NCI-H1417 treated with DMSO at 0.1 percent for 48 hours (cell line): Measurements from ENCODE around the gene KCNB1.
A peak's percentile ranks its signal among the peaks of the same experiment; 100 is the strongest.

Experiments used
- DNase-seq: peaks from one replicate; lab custom pipeline; 2025; lab: John Stamatoyannopoulos, UW

Gene KCNB1

DNA sequence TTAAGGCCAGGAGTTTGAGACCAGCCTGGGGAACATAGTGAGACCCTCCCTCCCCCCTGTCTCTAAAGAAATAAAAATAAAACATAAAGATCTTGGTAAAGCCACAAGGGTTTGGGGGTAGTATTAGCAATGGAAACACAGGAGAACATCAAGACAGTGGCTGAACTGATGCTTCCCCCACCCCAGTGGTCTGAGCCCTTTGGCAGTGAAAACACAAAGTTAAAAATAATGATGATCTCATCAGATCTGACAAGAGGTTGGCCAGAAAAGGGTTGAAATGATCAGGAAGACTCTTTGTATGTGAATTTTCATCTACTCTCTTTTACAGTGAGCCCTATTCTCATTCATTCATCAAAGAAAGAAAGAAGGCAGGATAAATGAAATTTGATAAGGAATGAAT is 93.7 kb downstream of the KCNB1 start:
- DNase-seq, result no peak

DNA sequence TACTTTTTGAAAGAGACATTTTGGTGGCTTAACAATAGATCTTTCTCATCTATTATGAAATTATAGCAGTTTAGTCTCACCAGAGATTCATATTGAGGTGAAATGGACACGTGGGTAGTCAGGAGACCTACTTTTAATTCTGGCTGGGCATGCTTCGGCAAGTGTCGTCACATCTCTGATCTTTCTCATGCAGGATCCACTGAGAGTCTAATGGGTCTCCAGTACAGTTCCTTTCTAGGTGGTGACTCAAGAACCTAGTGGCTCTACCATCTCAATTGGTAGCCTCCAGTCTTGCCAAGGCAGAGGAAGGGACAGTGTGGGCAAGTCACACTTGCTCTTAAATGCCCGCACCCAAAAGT is 94.9 kb downstream of the KCNB1 start:
- DNase-seq, result no peak

DNA sequence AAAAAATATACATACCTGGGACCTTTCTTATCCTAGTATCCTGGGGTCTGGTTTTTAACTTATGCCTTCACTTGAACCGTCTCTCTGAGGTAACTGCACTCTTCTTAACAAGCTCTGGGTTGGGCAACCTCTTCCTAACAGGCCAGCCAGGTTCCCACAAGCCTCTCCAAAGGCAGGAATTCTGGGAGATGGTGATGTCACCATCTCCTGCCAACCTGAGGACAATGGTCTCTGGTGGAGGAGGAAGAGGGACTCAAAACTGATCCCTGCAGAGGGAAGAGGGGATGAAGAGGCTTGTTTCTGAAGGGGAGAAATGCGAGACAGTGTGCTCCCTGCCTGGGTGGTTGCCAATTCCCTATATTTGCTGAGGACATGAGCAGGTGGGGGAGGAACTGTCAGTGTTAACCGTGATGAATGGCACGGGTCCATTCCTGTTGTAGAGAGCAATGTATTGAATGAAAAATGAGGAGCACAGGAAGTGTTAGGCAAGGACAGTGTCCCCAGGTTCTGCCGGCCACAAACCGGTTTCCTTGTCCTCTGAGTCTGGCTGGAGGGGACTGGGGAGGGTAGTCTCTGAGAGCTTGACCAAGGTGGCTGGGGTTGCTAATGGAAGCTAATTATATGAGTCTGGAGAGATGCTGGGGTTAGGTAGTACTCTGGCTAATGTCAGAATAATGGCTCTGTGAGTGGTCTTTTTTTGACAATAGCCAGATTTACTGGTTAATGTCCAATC is 95.5 kb downstream of the KCNB1 start:
- peak; percentile 64 for DNase-seq

DNA sequence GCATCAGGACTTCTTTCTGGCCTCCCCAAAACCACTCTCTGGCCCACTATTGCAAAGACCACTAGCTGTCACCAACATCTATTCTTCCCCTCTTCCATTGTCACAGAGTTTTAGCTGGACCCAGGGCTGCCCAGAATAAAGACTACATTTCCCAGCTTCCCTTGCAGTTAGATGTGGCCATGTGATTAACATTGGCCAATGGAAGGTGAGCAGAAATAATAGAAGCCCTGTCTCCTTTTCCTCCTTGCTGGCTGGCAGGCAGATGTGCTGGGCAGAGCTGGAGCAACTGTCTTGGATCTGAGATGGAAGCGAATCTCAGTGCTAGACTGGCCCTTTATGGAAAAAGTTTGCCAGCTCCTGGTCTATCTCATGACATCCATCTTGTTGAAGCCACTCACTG is 97.0 kb downstream of the KCNB1 start:
- no peak for DNase-seq

DNA sequence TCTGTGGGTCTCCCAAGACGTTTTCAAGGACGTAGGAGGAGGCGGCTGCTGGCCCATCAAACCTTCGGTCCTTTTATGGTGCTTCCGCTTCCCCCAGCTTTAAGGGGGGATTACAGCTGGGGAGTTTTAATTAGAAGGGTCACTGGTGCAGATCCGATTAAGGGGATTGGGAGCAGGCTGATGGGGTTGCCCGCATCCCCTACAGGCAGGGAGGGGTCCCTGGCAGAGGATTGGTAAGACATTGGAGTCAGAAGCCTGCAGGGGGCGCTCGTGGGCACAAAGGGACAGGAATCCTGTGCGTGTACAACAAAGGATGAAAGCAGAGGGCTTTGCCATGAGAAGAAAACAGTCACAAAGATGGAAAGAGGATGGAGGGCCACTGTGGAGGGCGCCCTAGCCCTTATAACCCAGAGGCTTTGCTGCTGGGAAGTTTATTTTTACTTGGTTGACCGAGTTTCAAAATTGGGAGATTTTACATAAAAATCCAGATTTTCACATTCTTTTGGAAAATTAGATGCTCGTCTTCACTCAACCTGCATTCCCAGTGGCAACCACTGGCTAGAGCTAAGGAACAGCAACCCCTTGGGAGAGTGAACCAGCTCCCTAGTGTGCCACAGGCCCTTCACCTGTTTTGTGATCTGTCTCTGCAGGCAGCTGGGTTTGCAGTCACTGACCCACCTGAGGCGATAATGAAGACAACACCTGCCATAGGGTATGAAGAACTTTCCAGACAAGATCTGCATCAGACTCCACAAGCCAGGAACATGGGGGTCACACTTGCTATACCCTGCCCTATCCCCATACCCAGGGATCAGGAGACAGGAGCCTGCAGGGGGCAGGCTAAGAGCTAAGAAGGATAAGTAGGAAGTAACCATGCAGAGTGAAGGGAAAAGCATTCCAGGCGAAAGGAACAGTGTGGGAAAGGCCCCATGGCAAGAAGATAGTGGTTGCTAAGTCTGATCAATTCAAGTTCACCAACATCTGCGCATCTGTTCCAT is 97.7 kb downstream of the KCNB1 start:
- no peak for DNase-seq

DNA sequence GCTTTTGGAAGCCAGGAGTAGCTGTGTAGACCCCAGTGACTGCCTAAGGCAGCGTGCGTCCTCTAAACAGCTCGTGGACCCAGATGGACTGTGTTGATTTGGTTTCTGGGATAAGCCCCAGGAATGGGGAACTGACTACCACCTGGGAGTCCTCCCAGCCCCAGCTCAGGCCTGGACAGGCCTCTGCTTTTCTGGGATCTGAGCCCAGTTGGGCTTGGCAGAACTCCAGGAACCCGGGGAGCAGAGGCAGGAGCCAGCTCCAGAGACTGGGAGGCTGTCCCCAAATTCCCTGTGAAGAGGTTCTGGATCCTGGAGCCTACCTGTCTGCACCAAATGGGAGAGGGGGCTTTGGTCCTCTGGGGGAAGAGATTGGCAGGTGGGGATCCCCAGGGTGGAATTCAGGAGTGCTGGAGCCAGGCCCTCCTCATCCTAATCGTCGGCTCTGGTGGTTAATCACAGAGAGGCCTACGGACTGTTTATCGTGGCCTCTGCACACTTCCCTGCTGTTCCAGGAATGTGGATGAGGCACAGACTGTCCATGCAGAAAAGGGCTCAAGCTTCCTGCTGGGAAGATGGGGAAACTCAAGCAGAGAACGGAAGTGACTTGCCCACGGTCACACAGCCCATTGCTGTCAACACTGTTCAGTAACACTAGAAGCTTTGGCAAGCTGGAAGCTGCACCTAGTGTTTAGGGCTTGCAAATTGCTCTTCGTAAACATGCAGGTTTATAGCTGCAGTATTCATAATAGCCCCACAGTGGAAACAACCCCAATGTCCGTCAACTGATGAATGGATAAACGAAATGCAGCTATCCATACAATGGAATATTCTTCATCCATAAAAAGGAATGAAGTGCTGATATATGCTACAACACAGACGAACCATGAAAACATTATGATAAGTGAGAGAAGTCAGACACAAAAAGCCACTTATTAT is 100.6 kb downstream of the KCNB1 start:
- DNase-seq, result no peak

- DNase-seq, result no peak
Observed at GRCh38 chr20:49380337-49380780, 102.1 kb downstream of the KCNB1 start.

- no peak for DNase-seq
Observed at GRCh38 chr20:49379338-49379737, 103.1 kb downstream of the KCNB1 start.

- DNase-seq, result no peak
Observed at GRCh38 chr20:49377326-49377725, 105.1 kb downstream of the KCNB1 start.

DNA sequence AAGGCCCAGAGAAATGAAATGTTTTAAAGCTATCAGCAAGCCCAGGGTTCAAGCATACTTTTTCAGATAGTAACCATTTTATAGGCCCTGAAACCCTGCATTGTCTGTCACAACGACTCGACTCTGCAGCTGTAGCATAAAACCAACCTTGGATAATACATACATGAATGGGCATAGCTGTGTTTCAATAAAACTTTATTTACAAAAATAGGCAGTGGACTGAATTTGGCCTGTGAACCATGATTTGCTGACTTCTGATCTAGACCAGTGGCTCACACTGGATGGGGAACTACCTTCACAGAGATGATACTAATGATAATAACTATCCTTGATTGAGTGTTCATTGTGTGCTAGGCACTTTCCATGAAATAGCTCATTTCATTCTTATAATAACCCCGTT is 107.3 kb downstream of the KCNB1 start:
- DNase-seq, result no peak

GRCh38 chr20:49372095-49372734 is 110.3 kb downstream of the KCNB1 start:
- no peak for DNase-seq

GRCh38 chr20:49368596-49368995 is 113.9 kb downstream of the KCNB1 start:
- DNase-seq, result no peak

GRCh38 chr20:49367113-49367512 is 115.4 kb downstream of the KCNB1 start:
- no peak for DNase-seq

- DNase-seq, result no peak
Observed at GRCh38 chr20:49366687-49367086, 115.8 kb downstream of the KCNB1 start.

DNA sequence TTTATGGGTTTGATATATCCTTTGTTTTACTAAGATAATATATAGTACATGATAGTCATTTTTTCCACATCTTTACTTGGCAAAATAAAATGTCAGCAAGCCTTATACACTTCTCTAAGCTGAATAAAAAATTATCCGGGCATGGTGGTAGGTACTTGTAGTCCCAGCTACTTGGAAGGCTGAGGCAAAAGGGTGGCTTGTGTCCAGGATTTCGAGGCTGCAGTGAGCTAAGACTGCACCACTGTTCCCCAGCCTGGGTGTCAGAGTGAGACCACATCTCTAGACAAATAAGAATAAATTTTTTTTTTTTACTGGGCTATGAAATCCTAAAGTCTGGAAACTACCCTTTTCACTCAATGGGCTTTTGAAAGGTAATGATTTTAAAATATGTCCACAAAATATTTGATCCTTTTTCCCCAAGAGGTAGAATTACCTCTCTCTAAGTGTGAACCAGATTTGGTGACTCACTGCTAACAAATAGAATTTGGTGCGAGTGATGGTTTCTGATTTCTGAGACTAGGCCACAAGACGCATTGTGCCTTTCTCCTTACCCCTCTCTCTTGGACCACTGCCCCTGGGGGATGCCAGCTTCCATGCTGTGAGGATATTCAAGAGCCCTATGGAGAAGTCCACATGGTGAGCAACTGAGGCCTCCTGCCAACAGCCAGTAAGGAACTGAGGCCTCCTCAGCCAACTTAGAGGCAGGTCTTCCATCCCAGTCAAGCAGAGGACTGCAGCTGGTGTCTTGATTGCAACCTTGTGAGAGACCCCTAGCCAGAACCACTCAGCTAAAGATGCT is 120.4 kb downstream of the KCNB1 start:
- no peak for DNase-seq

- no peak for DNase-seq
Observed at GRCh38 chr20:49360242-49360968, 122.1 kb downstream of the KCNB1 start.

- no peak for DNase-seq
Observed at GRCh38 chr20:49356676-49357075, 125.8 kb downstream of the KCNB1 start.

GRCh38 chr20:49354673-49355072 is 127.8 kb downstream of the KCNB1 start:
- DNase-seq, result no peak

- no peak for DNase-seq
Observed at GRCh38 chr20:49353348-49353747, 129.1 kb downstream of the KCNB1 start.

DNA sequence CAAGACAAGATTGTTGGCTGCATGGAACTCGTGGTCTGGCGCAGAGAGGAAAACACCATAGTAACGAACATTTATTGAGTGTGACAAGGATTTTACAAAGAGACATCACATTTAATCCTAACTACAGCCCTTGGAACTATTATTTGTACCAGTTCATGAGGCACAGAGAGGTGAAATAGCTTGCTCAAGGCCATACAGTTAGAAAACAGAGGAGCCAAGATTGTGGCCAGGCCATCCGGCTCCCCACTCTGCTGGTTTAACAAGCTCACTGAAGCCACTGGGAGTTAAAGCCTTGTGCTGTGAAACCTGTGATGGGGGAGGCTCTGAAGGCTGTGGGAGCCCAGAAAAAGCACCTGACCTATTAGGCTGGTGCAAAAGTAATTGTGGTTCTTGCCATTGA is 129.7 kb downstream of the KCNB1 start:
- DNase-seq, result no peak
